Neural progenitor cell (in vitro differentiated cells): Measurements from ENCODE around the gene LIMK2.

Experiments
- EZH2 ChIP-seq: fragments of 200-600 bp; sonication (generic); IDR thresholded peaks from 2 replicates; pipeline ENCODE4 v1.6.1; 2017; ENCODE audit warnings: antibody characterized with exemption, mild to moderate bottlenecking, moderate library complexity
- EZH2phosphoT487 ChIP-seq: fragments of 200-600 bp; sonication (generic); IDR thresholded peaks from 2 replicates; pipeline ENCODE4 v1.6.1; 2017; ENCODE audit warnings: antibody characterized with exemption
- TF ChIP-seq, protein P1 (sequence below): fragments of 200-600 bp; sonication (generic); IDR thresholded peaks from 2 replicates; pipeline ENCODE4 v1.5.1; 2017; ENCODE audit warnings: antibody characterized with exemption, mild to moderate bottlenecking

DNA sequence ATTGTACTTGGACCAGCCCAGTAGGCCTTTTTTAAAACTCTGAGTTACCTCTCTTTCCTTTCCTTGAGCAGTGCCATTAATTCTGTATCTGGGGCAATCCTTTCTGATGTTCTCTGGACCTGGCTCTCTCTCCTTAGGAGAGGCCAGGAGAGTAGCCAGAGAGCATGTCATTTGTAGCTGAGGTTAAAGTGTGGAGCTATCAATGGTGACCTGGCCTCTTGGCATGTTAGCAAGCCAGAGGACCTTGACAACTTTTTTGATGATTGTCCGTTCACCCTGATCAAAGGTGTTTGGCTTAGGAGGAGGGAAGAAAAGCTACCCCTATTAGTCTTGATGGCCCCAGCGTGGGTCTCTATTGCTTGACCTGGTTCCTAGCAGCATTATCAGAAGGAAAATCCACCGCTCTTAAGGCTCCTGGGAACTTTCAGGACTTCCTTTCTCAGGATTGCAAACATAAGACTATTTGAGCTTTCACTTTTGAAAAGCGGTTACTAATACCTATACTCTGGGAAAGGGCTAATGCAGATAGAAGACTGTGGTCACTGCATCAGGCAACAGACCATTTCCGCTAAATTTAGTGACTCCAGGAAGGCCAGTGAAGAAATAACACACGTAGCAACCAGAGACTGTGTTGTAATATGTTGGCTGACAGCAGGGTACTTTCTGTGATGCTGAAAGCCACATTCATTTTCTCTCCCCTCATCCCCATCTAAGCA, 18.2 kb downstream of the LIMK2 start:
- TF ChIP-seq, protein P1, sequence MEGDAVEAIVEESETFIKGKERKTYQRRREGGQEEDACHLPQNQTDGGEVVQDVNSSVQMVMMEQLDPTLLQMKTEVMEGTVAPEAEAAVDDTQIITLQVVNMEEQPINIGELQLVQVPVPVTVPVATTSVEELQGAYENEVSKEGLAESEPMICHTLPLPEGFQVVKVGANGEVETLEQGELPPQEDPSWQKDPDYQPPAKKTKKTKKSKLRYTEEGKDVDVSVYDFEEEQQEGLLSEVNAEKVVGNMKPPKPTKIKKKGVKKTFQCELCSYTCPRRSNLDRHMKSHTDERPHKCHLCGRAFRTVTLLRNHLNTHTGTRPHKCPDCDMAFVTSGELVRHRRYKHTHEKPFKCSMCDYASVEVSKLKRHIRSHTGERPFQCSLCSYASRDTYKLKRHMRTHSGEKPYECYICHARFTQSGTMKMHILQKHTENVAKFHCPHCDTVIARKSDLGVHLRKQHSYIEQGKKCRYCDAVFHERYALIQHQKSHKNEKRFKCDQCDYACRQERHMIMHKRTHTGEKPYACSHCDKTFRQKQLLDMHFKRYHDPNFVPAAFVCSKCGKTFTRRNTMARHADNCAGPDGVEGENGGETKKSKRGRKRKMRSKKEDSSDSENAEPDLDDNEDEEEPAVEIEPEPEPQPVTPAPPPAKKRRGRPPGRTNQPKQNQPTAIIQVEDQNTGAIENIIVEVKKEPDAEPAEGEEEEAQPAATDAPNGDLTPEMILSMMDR: no peak
- no peak for TF ChIP-seq EZH2phosphoT487
- no peak for TF ChIP-seq EZH2
